RPMI7951 (cell line): ENCODE measurements around the gene STARD5. TPM values are rescaled to one million over a fixed set of nuclear protein-coding genes. Genes with fewer than 3 reads are reported as not detected.

Experiments
- DNase-seq: peaks from one replicate; pipeline ENCODE4 v3.0.0-alpha.2; 2012; ENCODE audit warnings: low read depth
- total RNA-seq: library from RNA; depleted of rRNA; stranded (reverse); fragments of >200 nt; shearing (Covaris generic); gene quantifications from 2 replicates; pipeline ENCODE4 v1.2.3, GENCODE V29; 2014

Gene STARD5
- total RNA-seq, 1 experiment from 2014 or later: 5.3 TPM

DNA sequence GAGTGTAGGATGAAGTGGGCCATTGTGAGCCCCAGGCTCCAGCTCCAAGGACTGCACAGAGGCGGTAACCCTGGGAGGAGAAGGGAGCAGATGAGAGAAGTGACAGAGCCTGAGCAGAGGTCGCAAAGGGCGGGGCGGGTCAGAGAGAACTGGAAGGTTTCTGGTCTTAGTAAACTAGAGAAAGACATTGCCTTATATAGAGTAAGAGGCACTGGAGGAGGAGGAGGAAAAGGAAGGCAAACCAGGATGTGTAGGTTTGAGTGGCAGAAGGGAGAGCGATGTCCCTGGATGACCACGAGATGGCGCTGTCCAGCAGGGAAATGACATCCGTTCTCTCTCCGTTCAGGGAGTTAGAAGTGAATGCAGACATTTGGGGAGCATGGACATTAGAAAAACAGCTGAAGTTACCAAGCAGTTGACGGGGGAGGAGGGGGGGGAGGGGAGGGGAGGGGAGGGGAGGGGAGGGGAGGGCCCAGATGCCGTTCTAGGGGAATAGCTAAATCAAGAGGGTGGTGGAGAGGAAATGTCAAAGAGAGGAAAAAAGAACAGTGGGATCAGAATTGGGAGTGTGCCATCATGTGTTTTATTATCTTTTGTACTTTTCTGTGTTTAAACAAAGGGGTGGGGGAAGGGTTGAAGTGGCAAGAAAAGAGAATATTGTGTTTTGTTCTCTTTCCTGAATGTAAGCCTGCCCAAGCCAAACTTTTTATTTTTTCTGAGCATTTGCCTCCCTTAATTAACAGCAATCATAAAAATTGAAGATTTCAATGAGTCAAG lies 48.8 kb downstream of the STARD5 start:
- DNase-seq: peak; percentile 75

DNA sequence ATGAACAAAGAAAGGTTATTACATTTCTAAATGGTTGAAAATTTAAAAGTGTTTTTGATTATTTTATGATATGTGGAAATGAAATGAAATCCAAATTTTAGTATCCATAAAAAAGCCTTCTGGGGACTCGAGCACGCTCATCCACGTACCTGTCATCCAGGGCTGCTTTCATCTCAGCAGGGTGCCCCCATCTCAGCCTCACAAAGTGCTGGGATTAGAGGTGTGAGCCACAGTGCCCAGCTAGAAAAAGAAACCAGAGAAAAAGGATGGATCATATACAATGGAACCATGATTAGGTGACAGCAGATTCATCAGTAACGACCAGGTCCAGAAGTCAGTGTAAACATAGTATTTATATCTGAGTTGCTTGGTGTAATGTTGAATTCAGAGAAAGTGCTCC lies 49.7 kb downstream of the STARD5 start:
- no peak for DNase-seq

DNA sequence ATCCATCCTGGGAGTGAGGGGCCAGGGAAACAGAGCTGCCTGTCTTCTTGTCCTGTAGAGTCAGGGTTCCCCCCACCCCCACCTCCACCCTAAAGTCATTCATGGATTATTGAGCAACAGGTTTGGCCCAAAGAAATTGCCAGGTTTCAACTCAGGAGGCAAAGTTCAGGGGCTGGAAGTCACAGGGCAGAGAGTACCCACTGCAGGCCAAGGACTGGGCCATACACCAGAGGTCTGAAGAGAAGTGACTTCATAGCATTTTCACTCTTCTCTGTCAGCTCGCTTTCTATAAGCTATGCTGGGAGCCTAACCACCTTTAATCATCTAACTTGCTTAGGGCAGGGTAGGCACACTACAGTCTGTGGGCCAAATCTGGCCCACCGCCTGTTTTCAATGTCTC lies 50.1 kb downstream of the STARD5 start:
- no peak for DNase-seq

DNA sequence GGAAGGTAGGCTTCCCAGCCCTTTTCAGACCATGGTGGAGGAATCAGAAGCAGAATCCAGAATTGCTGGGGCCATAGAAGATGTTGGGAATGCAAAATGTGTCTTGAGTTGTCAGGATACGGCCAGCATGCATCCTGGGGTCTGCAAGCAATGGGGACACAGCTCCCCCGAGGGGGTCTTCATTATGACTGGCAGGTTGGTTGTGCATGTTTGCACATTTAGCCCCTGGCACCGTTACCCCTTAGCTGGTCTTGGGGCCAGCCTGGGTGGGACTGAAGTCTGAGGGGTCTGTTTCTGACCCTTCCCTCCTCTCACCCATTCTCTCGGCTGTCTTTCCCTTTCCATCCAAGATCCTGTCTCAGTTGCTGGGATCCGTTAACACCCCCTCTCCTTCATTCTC lies 50.7 kb downstream of the STARD5 start:
- DNase-seq: no peak

DNA sequence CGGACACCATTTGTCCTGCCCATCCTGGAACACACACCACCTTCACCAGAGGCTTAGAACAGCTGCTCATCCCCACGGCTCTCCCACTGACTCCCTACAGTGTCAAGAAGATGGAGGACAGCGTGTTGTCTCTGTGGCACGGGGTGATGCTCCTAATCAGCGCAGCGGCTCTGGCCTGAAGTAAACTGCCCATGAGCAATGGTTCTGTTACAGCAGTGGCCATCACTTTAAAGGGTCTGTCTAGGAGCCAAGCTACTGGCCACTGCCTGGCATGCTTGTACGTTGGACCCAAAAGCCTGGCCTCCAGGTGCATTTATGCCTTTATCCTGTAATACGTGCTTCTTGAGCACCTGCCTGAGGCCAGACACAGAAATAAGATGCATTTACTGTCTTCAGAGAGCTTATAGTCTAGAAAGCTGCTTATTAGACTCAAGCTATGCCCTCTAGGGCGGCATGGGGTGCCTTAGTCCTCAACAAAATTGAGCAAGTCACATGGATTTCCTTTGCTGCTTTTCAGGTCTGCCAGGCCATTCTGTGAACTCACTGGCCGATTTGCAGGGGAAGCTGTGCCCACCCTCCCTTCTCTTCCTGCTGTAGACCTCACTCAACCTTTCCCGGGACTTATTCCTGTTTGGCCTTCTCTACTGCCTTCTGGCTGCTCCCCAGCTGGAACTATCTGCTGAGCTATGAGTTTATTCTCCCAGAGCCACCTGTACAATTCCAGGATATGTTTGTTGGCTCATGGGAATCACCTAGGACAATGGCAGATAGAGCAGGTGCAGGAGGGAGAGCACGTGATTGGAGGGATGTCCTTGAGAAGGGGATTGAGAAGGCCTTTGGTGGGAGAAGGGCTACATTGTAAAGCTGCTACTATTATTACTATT lies 51.9 kb downstream of the STARD5 start:
- no peak for DNase-seq

DNA sequence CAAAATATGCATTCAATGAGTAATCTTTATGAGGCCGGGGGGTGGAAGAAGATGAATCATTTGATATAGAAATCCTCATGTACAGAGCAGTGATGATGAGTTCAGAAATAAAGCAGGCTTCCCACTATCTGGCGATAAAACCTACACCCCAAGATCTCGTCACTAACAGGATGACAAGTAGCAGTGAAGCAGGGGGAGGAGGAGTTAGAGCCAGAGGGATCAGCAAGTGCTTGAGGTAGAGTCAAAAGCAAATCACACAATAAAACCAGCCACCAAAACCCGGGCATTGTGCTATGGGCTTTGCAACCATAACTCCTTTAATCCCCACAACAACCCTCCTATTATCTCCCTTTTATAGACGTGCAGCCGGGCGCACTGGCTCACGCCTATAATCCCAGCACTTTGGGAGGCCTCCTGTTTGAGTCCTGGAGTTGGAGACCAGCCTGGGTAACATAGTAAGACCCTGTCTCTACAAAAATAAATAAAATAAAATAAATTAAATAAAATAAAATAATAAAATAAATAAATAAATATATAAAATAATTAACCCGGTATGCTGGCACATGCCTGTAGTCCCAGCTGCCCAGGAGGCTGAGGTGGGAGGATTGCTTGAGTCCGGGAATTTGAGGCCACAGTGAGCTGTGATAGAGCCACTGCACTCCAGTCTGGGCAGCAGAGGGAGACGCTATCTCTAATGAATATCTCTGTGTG lies 53.0 kb downstream of the STARD5 start:
- no peak for DNase-seq

DNA sequence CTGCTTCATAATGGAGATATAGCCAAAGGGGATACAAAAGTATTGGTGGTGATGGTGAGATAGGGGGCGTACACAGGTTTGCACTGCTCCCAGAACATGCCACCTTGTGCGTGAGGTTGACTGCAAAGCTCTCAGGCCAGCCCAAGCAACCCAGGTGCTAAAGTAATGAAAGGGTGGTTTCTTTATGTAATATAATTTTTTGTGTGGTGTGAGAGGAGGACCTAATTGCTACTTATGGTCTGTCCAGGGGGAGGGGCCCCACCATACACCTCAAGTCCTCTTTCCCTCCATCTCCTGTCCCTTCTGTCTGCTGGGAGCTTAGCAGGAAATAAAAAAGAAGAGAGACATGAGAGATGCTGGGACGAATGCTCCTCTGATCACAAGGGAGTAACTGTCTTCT lies 53.8 kb downstream of the STARD5 start:
- no peak for DNase-seq

DNA sequence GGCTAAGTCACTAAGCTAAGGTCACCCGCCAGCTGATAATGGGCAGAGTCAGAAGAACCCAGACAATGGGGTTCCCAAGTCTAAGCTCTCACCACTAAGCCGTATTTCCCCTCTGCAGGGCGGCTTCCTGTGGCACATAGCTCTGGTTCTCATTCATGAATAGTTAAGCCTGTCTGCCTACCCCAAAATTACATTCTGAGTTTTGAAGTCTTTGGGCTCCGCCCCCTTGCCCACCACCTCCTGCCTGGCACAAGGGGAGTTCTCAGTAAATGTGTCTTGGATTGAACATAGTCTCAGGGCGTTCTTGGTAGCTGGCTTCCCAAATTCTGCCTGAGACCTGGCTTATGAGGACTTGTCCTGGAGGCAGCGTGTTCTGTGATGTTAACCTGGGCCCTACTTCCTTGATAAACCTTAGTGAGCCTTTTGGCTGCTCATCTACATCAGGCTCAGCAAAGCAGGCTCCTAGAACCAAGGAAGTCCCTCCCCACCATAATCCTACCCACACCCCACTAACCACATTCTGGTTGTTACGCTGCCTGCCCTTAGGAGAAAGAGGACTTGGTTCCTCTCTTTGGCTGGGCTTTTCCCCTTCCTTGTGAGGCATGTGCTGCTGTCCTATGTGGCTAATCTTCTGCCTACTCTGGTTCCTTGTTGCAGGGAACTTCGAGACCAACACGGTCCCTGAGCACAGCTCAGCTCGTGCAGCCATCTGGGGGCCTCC lies 54.9 kb downstream of the STARD5 start:
- DNase-seq: no peak

DNA sequence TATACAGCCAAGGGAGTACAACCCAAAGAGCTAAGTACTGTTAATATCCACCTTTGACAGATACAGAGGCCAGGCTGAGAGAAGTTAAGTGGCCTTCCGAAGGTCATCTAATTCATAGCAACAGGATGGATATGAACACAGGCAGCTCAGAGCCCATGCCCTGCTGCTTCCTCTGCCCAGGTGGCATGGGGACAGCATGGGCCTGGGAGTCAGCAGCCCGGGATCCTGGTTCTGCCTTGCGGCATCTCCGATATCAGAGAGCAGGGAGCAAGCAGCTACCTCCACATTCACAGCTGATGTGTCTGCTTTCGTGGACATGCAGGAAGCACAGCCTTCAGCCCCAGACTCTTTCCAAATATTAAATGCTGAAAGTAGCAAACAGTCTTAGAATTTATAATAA lies 55.6 kb downstream of the STARD5 start:
- no peak for DNase-seq

DNA sequence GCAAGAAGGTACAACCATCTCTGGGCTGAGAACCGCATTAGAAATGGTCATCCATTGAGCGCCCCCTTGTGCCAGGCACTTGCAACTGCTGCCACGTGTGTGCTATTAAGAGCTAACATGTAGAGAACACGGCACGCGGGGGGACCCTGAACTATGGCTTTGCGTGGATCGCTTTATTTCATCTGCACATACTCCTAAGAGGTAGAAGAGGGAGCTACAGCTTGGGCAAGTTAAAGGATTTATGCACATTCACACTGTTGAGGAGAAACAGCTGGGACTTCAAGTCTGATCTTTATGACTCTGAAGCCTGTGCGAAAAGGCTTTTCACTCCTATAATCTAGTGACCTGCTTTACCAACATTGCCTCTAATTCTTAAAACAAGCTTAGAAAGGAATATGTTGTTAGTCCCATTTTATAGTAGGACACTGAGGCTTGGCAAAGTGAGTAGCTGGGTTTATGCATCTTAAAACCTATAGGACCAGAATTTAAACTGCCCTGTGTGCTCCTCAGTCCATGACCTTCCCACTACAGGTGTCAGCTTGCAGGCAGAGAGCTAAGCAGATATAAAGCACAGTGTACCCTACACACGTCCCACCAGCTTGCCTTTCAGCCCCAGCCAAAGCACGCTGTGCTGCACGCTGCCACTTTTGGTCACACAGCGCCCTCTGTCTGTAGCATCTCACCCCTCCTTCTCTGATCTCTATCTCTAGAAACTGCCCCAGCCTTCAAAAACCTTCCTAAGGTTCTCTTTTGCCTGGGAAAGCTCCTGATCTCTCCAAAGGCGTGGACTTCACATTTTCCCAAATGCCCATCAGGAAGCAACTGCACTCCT lies 57.8 kb downstream of the STARD5 start:
- DNase-seq: peak; percentile 78

DNA sequence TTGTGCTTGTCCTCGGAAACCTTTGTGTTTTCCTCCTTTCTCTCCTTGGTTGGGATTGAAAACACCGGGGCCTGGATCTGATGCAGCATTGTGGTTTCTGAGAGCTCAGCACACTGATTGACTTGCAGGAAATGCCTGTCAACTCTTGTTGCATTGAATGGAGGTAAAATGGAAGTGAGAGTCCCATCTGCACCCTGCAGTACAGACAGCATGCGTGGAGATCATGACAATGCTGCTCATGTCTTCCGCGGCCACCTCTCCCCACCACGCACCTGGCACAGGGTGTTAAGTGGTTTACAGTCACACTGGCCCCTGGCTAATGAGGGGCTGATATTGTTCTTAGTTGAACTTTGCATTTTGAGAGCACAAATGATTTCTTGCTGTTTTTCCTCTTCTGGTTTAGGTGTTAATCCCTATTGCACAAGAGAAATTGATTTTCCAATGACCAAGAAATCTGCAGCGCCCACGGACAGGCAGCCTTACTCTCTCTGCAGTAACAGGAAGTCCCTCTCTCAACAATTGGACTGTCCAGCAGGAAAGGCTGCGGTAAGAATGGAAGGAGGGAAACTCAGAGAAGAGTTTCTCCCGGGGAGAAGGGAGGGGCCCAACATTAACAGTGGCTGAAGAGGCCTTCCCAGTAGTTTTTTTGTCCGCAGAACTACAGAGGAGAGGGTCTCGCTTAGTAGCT lies 58.5 kb downstream of the STARD5 start:
- no peak for DNase-seq

DNA sequence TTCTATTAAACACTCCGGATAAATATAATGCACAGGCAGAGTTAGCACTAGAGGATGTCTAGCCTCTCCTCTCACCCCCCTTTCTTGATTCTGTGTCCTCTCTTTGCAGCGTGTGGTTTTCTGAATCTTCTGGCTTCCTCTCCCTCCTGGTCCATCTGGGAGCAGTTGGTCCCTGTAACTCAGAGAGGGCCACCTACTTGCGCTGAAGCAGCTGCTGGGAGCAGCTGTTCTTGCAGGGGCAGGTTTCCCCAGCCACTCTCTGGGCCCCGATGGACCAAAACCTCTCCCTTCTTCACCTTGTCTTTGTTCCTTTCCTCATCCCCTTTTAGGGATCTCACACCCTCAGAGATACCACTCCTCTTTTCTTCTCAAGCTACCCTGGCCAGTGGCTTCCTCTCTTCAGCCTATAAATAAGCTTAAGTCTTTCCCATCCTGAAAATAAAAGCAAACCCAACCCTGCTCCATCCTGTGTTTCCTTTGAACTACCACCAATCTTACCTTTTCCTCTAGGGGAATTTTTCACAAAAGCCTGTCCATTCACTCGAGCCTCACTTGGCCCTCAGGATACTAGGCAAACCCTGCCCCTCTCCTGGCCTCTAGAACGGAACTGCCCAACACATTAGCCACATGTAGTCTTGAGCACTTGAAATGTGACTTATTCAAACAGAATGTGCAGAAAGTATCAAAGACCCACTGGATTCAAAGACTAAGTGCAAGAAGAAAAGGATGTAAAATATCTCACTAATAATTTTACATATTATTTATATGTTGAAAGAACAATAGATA lies 59.7 kb downstream of the STARD5 start:
- DNase-seq: peak; percentile 55

DNA sequence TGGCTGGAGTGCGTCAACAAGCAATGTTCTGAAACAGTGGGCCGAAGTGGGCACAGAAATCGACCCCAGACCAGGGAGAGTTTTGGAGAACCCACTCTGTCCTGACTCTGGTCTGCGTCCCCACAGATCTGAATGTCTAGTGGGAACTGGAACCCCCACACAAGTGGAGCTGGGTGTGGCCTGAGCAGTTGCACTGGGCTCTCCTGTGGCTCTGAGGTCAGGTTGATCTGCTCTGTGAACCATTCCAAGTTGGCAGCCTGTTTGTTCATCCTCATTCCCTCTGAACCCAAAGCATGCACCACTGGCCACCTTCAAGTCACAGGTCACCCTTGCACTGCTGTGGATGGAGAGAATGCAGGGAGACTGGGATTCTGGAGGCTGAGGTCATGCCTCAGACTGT lies 60.5 kb downstream of the STARD5 start:
- no peak for DNase-seq

DNA sequence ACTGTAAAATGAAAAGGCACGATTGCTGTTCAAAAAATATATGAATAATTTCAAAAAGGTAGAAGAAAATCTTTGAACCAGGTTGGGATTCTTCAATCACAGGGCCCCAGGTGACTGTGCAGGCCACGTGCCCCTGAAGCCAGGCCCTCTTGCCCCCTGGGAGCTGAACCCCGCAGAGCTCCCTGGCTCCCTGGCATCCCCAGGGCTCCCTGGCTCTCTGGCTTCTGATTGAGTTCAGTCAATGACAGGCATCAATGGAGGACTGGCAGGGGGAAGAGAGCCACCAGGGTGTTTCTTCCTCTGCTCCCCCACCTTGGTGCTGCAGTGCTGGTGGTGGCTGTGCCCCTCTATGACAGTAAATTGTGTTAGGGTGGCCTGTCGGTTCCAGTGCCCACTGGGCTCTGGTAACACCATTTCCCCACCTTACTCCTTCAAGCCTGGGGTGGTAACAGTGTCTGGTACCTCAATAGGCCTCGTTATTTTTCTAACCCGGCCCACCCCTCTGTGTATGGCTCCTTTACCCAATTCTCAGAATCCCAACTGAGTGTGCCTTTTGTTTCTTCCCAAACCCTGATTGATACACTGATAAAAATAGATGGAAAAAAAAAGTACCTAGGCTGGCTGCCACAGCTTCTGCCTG lies 62.6 kb downstream of the STARD5 start:
- no peak for DNase-seq

DNA sequence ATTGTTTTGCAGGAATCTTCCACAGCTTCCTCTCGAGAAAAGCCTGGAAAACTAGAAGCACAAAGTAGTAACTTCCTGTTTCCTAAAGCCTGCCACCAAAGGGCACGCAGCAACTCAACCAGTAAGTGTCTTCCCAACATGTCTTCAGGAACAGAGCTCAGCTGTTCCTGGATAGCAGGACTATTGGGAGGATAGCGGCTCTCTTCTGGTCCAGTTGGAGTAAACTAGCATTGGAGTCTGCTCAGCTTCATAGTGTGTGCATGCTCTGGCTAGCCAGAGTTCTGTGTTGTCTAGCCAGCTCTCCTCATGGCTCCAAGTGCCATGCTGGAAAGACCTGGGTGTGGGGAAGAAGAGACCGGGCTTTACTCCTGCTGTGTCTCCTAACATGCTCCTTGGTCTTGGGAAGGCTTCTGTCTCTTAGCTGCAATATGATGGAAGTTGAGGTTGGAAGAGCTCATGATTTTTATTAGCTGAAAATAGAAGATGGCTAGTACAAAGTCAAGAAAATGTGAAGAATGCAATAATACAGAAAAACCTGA lies 64.1 kb downstream of the STARD5 start:
- no peak for DNase-seq
